Activated CD4-positive, alpha-beta T cell treated with anti-CD3 and anti-CD28 coated beads, Interleukin-2, amount 10 ng/mL, durations not matched to agents 24 days and 14 days (primary cell): ENCODE results near the gene FAM114A1. TPM values are rescaled to one million over a fixed set of nuclear protein-coding genes. Genes with fewer than 3 reads are reported as not detected.

Experiments
- DNase-seq: peaks from one replicate; pipeline ENCODE4 v3.0.0; 2022
- H3K27ac Mint-ChIP-seq: one replicate; pipeline ENCODE4 v1.8.0; 2022; ENCODE audit warnings: mild to moderate bottlenecking, mixed read lengths
- H3K27me3 Mint-ChIP-seq: one replicate; pipeline ENCODE4 v1.8.0; 2022; ENCODE audit warnings: mixed read lengths
- H3K36me3 Mint-ChIP-seq: one replicate; pipeline ENCODE4 v1.8.0; 2022; ENCODE audit warnings: low read depth, mild to moderate bottlenecking, mixed read lengths
- H3K4me1 Mint-ChIP-seq: one replicate; pipeline ENCODE4 v1.8.0; 2021; ENCODE audit warnings: mixed read lengths
- H3K4me3 Mint-ChIP-seq: one replicate; pipeline ENCODE4 v1.8.0; 2022; ENCODE audit warnings: mild to moderate bottlenecking, moderate library complexity, mixed read lengths
- H3K9me3 Mint-ChIP-seq: one replicate; pipeline ENCODE4 v1.8.0; 2021; ENCODE audit warnings: mixed read lengths
- intact Hi-C: fragments of 100-400 bp; cut with micrococcal nuclease; formaldehyde crosslinking; loops from one replicate; pipeline ENCODE4 v1.15.1; 2023
- total RNA-seq: library from RNA; stranded (reverse); gene quantifications from 2 replicates; pipeline ENCODE4 v1.2.3, GENCODE V29; 2022

Gene FAM114A1
- total RNA-seq, 1 donor from 2014 or later: 0.23 TPM

DNA sequence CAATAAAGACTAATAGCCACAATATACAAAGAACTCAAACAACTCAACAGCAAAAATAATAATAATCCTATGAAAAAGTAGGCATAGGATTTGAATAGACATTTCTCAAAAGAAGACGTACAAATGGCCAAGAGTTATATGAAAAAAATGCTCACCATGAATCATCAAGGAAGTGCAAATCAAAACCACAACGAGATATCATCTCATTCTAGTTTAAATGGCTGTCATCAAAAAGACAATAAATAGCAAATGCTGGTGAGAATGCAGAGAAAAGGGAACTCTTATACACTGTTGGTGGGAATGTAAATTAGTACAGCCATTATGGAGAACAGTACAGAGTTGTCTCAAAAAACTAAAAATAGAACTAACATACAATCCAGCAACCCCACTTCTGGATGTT is 29.8 kb upstream of the FAM114A1 start:
- no peak overlapping the region for H3K27ac Mint-ChIP-seq
- intact Hi-C loops: no loop called here
- H3K36me3 Mint-ChIP-seq: peaks cover 25% of the 10 kb centered on the region
- H3K27me3 Mint-ChIP-seq: no peaks in the 10 kb centered on the region
- no peak overlapping the region for H3K4me3 Mint-ChIP-seq
- H3K4me1 Mint-ChIP-seq: peaks cover 13% of the 10 kb centered on the region
- peaks cover 25% of the 10 kb centered on the region for H3K9me3 Mint-ChIP-seq
- DNase-seq: no peak

DNA sequence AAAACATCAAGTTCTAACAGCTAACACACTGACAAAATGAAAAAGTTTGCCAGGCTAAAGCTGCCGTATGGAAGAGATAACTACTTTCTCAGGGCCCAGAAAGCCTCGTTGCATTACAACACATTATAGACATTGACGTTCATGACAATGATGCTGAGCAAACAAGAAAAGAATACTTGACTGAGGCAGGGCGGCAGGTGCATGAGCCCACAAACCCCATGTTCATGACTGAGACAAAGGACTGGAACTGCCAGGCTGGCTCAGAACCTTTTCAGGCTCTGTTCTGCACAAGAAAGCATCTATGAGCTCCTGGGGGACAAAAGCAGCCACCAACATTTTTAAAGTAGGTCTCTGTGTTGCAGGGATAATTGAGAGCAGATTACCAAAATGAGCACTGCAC is 24.6 kb upstream of the FAM114A1 start:
- peaks cover 6% of the 10 kb centered on the region for H3K4me1 Mint-ChIP-seq
- H3K36me3 Mint-ChIP-seq: peaks cover 12% of the 10 kb centered on the region
- H3K27me3 Mint-ChIP-seq: no peaks in the 10 kb centered on the region
- intact Hi-C loops: no loop called here
- peaks cover 8% of the 10 kb centered on the region for H3K9me3 Mint-ChIP-seq
- no peak overlapping the region for H3K27ac Mint-ChIP-seq
- H3K4me3 Mint-ChIP-seq: no peak overlapping the region
- DNase-seq: no peak

GRCh38 chr4:38846015-38846414 is 21.6 kb upstream of the FAM114A1 start:
- H3K27ac Mint-ChIP-seq: no peak overlapping the region
- intact Hi-C loops: no loop called here
- peaks cover 1% of the 10 kb centered on the region for H3K27me3 Mint-ChIP-seq
- no peaks in the 10 kb centered on the region for H3K4me1 Mint-ChIP-seq
- H3K36me3 Mint-ChIP-seq: peaks cover 33% of the 10 kb centered on the region
- no peak overlapping the region for H3K4me3 Mint-ChIP-seq
- peaks cover 32% of the 10 kb centered on the region for H3K9me3 Mint-ChIP-seq
- DNase-seq: no peak

- H3K27ac Mint-ChIP-seq: peak overlapping the region; percentile 89
- H3K27me3 Mint-ChIP-seq: no peaks in the 10 kb centered on the region
- peaks cover 31% of the 10 kb centered on the region for H3K4me1 Mint-ChIP-seq
- peaks cover 5% of the 10 kb centered on the region for H3K36me3 Mint-ChIP-seq
- peaks cover 2% of the 10 kb centered on the region for H3K9me3 Mint-ChIP-seq
- intact Hi-C loops: loop anchor here (5.0 kb wide), 1 partner anchor 793 kb away; no protein-coding TSS in a partner anchor
- no peak for DNase-seq
- peak overlapping the region; percentile 80 for H3K4me3 Mint-ChIP-seq
Measured at GRCh38 chr4:38855466-38855865, 12.1 kb upstream of the FAM114A1 start.

DNA sequence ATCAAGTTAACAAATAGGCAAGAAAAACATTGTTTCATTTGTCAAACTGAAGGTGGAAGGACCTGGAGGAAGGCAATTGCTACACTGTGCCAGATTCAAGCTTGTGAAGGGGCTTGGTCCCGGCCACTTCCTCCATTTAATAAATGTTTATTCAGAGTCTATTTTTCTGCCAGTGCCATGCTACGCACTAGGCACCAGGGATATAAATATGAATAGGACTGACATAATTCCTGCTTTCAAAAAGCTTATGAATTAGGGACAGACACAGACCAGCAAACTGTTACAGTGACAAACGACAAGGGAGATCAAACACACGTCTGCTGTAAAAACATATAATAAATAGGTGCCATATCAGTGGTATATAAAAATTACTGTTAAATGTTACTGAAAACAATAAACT is 11.6 kb upstream of the FAM114A1 start:
- H3K27me3 Mint-ChIP-seq: no peaks in the 10 kb centered on the region
- intact Hi-C loops: loop anchor here (1.0 to 5.0 kb wide), 5 partner anchors 52 to 794 kb away; partner anchors contain the start of gene TLR1
- peak overlapping the region; percentile 89 for H3K27ac Mint-ChIP-seq
- H3K9me3 Mint-ChIP-seq: no peaks in the 10 kb centered on the region
- peaks cover 37% of the 10 kb centered on the region for H3K4me1 Mint-ChIP-seq
- H3K4me3 Mint-ChIP-seq: peak overlapping the region; percentile 80
- DNase-seq: peak; percentile 71
- H3K36me3 Mint-ChIP-seq: peaks cover 5% of the 10 kb centered on the region

DNA sequence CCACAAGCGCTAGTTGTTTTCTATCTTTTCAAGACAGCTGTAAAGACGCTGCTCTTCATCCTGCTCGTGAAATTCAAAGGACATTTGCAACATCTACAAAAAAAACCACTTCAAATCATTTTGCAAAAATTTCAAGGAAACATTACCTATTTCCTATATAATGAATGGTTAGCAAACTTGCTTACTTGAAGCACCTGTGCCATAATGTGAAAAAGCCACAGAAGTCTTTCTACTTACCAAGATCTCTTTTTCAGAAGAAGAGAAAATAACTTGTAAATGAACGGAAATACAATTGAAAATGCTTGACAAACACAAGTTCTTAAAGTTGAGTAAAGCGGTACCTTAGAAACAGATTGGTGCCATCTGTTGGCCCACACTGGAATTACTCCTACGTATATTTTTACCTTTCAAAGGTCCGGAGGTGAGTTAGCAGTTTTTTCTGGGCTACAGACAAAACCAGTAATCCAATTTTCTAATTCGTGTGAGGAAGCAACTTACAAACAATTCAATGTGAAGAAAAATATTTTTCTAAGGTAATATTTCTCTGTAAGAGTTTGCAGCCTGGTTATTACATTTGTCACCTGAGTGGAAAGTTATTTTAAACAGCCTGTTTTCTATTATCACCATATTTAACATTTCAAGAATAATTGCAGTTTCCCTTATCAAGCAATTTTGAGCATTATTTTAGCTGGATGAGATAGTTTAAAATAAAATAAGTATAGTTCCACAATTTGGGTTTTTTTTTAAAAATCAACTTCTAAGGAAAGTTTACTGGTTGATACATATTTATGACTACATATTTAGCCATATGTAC is 10.9 kb upstream of the FAM114A1 start, which contains the start of gene TLR6:
TLR6 (minus strand) TSS at position 294 of the 814 bp plus-strand sequence. CDS start 27,344 bp downstream, outside the sequence.
- H3K27ac Mint-ChIP-seq: peak within 1 kb of the TSS; percentile 90
- no peaks in the 10 kb centered on the region for H3K9me3 Mint-ChIP-seq
- H3K4me3 Mint-ChIP-seq: peak within 1 kb of the TSS; percentile 80
- DNase-seq: peak; percentile 93
- intact Hi-C loops: loop anchor here (1.0 to 5.0 kb wide), 6 partner anchors 33 to 794 kb away; partner anchors contain the start of gene TLR1
- peaks cover 3% of the 10 kb centered on the region for H3K36me3 Mint-ChIP-seq
- H3K4me1 Mint-ChIP-seq: peaks cover 39% of the 10 kb centered on the region
- H3K27me3 Mint-ChIP-seq: no peaks in the 10 kb centered on the region

GRCh38 chr4:38857354-38858096 is 10.1 kb upstream of the FAM114A1 start:
- DNase-seq: peak; percentile 78
- peak overlapping the region; percentile 90 for H3K27ac Mint-ChIP-seq
- H3K4me3 Mint-ChIP-seq: peak overlapping the region; percentile 76
- no peaks in the 10 kb centered on the region for H3K27me3 Mint-ChIP-seq
- intact Hi-C loops: loop anchor here (1.0 to 5.0 kb wide), 4 partner anchors 32 to 795 kb away; no protein-coding TSS in a partner anchor
- H3K36me3 Mint-ChIP-seq: no peaks in the 10 kb centered on the region
- H3K9me3 Mint-ChIP-seq: no peaks in the 10 kb centered on the region
- H3K4me1 Mint-ChIP-seq: peaks cover 39% of the 10 kb centered on the region

DNA sequence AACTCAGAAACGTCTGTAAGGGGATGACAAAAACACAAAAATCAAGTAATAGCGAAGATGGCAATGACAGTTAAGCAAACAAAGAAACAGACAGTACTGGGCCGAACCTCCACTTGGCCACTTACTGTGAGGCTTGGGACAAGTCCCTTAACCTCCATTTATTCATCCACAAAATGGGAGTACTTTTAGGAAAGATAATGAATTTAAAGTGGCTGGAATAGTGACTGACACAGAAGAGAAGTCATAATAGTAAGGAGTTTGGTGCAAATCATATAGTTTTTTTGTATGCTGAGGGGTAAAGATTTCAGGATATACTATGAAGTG is 9.5 kb upstream of the FAM114A1 start:
- intact Hi-C loops: loop anchor here (5.0 kb wide), 1 partner anchor 796 kb away; no protein-coding TSS in a partner anchor
- Mint-ChIP-seq H3K9me3 (no peaks in the 10 kb centered on the region), H3K36me3 (no peaks in the 10 kb centered on the region), H3K27ac (peak overlapping the region; percentile 90), H3K4me3 (peak overlapping the region; percentile 76), H3K27me3 (peaks cover 3% of the 10 kb centered on the region), H3K4me1 (peaks cover 39% of the 10 kb centered on the region)
- no peak for DNase-seq

- H3K27me3 Mint-ChIP-seq: peaks cover 9% of the 10 kb centered on the region
- peaks cover 39% of the 10 kb centered on the region for H3K4me1 Mint-ChIP-seq
- intact Hi-C loops: loop anchor here (5.0 kb wide), 1 partner anchor 797 kb away; no protein-coding TSS in a partner anchor
- no peaks in the 10 kb centered on the region for H3K9me3 Mint-ChIP-seq
- no peak overlapping the region for H3K27ac Mint-ChIP-seq
- no peak overlapping the region for H3K4me3 Mint-ChIP-seq
- H3K36me3 Mint-ChIP-seq: no peaks in the 10 kb centered on the region
- no peak for DNase-seq
Measured at GRCh38 chr4:38859501-38859900, 8.1 kb upstream of the FAM114A1 start.

DNA sequence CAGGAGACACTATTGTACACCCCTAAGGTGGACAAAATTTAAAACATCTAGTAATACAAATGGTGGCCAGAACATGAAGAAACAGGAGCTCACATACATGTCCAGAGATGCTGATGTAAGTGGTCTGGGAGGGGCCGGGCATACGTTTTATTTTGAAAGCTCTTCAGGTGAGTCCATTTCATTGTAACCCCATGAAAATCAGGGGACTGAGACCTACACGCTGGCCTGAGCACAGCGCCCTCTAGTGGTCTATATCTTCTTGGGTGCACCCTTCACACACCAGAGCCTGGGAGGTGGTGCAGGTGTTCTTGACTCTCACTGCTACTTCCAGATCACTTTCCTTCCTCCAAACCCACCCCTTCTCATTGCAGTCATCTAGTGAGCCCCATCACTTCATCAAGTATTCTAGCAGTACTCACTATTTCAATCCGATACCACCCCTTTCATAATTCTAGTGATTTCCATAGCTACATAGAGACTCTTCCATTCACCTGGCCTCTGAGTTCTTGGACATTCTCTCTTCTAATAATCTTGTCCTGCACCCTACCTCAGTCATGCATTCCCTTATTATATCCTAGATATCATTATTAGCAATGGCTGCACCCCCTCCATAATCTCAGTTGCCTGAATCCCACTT is 6.7 kb upstream of the FAM114A1 start:
- intact Hi-C loops: no loop called here
- Mint-ChIP-seq H3K36me3 (no peaks in the 10 kb centered on the region), H3K27me3 (peaks cover 11% of the 10 kb centered on the region), H3K27ac (no peak overlapping the region), H3K4me1 (peaks cover 41% of the 10 kb centered on the region), H3K4me3 (no peak overlapping the region), H3K9me3 (no peaks in the 10 kb centered on the region)
- peak; percentile 89 for DNase-seq

DNA sequence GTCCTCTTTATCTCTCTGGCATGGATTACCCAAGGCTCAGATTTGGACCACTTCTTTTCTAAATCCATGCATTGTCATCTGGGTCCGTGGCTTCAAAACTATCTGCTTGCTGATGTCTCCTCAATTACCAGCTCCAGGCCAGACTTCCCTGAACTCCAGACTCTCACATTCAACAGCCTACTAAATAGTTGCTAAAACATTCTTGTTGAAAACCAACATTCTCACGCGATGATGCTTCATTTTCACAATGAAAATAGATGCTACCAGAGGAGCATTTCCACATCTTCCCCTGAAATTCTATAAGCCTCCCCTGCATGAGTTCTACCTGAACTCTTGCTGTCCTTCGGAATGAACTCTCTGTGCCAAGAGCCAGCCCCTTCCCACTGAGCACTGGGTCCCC is 5.8 kb upstream of the FAM114A1 start:
- H3K27me3 Mint-ChIP-seq: peaks cover 11% of the 10 kb centered on the region
- H3K4me1 Mint-ChIP-seq: peaks cover 33% of the 10 kb centered on the region

DNA sequence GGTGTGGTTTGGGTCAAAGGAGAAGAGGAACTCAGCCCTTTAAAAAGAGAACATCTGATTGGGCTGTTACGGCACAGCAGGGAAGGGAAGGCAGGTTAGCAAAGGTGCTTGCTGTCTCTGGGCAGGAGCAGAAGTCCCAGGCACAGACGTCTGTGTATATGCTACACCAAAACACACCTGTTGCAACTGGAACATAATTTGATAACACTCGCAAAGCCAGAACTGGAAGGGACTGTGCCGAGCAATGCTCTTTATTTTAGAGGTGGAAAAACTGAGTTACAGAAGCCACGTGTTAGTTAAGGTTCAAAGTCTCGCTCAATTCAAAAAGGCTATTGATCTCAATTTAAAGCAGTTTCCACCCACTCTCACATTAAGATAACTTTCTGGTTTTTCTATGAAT is 2.2 kb upstream of the FAM114A1 start:
- Mint-ChIP-seq H3K27me3 (peaks cover 24% of the 10 kb centered on the region), H3K27ac (no peak overlapping the region), H3K4me3 (no peak overlapping the region), H3K36me3 (no peaks in the 10 kb centered on the region), H3K4me1 (peaks cover 27% of the 10 kb centered on the region), H3K9me3 (no peaks in the 10 kb centered on the region)
- DNase-seq: peak; percentile 59
- intact Hi-C loops: no loop called here

More for the DNA sequence above, 5.8 kb upstream of the FAM114A1 start:
- intact Hi-C loops: no loop called here
- DNase-seq: no peak
- Mint-ChIP-seq H3K4me3 (no peak overlapping the region), H3K36me3 (no peaks in the 10 kb centered on the region), H3K9me3 (no peaks in the 10 kb centered on the region), H3K27ac (no peak overlapping the region)

- no peak for DNase-seq
- Mint-ChIP-seq H3K36me3 (no peaks in the 10 kb centered on the region), H3K27me3 (peaks cover 24% of the 10 kb centered on the region), H3K9me3 (no peaks in the 10 kb centered on the region), H3K4me1 (peaks cover 19% of the 10 kb centered on the region), H3K27ac (no peak overlapping the region), H3K4me3 (peak overlapping the region; percentile 78)
- intact Hi-C loops: no loop called here
Measured at GRCh38 chr4:38866973-38867477, 581 bp upstream of the FAM114A1 start.
